GM21360 (cell line): Measurements from ENCODE around the gene PDX1.

Source experiments
- ATAC-seq: cut with Tn5 transposase; IDR thresholded peaks from one replicate; pipeline ENCODE4 v1.9.1; 2021; ENCODE audit warnings: mild to moderate bottlenecking, moderate library complexity; ENCODE audit not compliant: unreplicated experiment

Gene PDX1

GRCh38 chr13:27919934-27920676 is at the start of gene PDX1:
Gene PDX1, plus strand, starts transcription at chr13:27920000. Its CDS starts 139 bp downstream, at chr13:27920139.
- no peak for ATAC-seq

- ATAC-seq, result no peak
Measured at GRCh38 chr13:27878274-27878673, 41.5 kb upstream of the PDX1 start.

- ATAC-seq, result no peak
Measured at GRCh38 chr13:27889471-27889870, 30.3 kb upstream of the PDX1 start.

- no peak for ATAC-seq
Measured at GRCh38 chr13:27896726-27897125, 23.1 kb upstream of the PDX1 start.

- ATAC-seq, result no peak
Measured at GRCh38 chr13:27904719-27905118, 15.1 kb upstream of the PDX1 start.

GRCh38 chr13:27905650-27906049 is 14.2 kb upstream of the PDX1 start:
- ATAC-seq, result no peak

GRCh38 chr13:27907121-27907787 is 12.5 kb upstream of the PDX1 start:
- ATAC-seq, result no peak

GRCh38 chr13:27909378-27909777 is 10.4 kb upstream of the PDX1 start:
- no peak for ATAC-seq

GRCh38 chr13:27911521-27911920 is 8.3 kb upstream of the PDX1 start:
- ATAC-seq, result no peak

- no peak for ATAC-seq
Measured at GRCh38 chr13:27913160-27913559, 6.6 kb upstream of the PDX1 start.

GRCh38 chr13:27915301-27916207 is 4.2 kb upstream of the PDX1 start:
- no peak for ATAC-seq

GRCh38 chr13:27917121-27917947 is 2.5 kb upstream of the PDX1 start:
- no peak for ATAC-seq

- ATAC-seq, result no peak
Measured at GRCh38 chr13:27918041-27918917, 1.5 kb upstream of the PDX1 start.

GRCh38 chr13:27918918-27919658 is 712 bp upstream of the PDX1 start:
- no peak for ATAC-seq

- no peak for ATAC-seq
Measured at GRCh38 chr13:27919659-27919933, 204 bp upstream of the PDX1 start.

- ATAC-seq, result no peak
Measured at GRCh38 chr13:27920677-27921420, 1.0 kb downstream of the PDX1 start.

GRCh38 chr13:27921421-27921960 is 1.7 kb downstream of the PDX1 start:
- ATAC-seq, result no peak
